GM21576 (cell line): ENCODE measurements around the gene LTC4S.
"Not testable (repeated sequence)": the region's sequence is repeated elsewhere in the genome, so short reads cannot be mapped to it uniquely, and the experiment has no call there.

ENCODE experiments used
- ATAC-seq: cut with Tn5 transposase; IDR thresholded peaks from one replicate; pipeline ENCODE4 v1.9.1; 2021; ENCODE audit warnings: mild to moderate bottlenecking, moderate library complexity; ENCODE audit not compliant: unreplicated experiment

Gene LTC4S

GRCh38 chr5:179769271-179769670, 24.5 kb upstream of the LTC4S start:
- ATAC-seq, result no peak

DNA sequence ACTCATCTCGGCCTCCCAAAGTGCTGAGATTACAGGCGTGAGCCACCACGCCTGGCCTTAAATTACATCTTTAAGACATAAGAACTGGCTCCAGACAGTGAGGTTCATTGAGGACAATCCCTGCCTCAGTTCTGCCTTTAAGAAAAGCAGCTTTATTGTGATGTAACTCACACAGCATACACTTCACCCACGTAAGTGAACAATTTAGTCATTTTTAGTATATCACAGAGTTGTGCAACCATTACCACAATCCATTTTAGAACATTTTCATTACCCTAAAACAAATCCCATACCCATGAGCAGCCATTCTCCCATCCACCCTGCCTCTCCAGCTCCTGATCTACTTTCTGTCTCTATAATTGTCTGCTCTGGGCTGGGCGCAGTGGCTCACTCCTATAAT, 24.0 kb upstream of the LTC4S start:
- ATAC-seq, result no peak

DNA sequence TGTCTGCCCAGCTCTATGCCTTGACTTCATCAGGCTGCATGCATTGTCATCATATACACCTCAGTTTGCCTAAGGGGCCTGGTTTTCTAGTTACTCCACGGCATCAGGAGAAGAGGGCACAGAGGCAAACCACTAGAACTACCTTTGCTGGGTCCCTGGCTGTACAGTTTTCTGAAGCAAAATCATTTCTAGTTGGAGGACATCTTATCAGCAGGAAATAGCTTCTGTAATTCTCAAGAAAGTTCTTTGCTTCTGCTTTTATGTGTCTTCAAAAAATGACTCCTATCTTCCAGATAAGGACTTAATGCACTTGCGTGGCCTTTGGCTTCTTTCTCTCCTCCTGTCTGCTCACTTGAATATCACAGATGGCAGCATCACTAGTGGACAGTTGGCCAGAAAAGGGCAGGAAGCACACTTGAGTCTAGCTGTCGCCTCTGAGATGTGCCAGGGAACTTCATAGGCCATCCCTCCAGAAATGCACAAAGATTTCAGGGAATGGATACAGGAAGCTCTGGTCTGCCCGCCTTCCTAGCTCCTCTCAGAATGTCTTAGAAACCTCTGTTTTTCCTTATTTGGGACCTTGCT, 22.4 kb upstream of the LTC4S start:
- ATAC-seq, result no peak

DNA sequence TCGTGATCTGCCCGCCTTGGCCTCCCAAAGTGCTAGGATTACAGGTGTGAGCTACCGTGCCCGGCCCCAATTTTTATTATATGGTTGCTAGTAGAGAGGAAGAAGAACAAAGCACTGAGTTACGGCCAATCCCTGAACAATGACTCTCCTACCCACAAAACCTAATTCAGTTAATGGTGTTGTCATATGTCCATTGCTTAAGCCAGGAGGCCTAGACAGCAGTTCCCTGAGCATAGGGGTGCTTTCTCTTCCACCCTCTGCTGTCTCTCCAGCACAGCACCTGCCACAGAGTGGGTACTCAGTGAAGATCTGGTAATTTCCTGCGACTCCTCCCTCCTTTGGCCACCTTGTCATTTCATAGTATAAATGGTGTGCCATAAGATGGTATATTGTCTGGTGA, 21.4 kb upstream of the LTC4S start:
- ATAC-seq, result no peak

DNA sequence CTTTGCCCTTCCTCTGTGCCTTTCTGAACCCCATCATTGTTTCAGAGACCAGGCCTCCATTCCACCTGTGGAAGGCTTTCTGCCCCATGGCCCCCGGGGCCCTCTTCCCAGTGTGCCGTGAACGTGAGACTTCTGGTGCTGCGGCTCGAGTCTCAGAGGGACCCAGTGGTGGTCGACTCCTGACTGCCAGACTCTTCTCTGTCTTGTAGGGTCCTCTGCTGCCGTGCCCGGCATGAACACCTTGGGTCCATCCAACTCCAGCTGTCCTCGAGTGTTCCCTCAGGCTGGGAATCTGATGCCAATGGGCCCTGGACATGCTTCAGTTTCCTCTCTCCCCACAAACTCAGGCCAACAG, 20.1 kb upstream of the LTC4S start:
- ATAC-seq, result no peak

GRCh38 chr5:179774442-179774841, 19.3 kb upstream of the LTC4S start:
- ATAC-seq, result no peak

- ATAC-seq, result no peak
Observed at GRCh38 chr5:179776411-179776938, 17.3 kb upstream of the LTC4S start.

- ATAC-seq, result no peak
Observed at GRCh38 chr5:179777456-179777855, 16.3 kb upstream of the LTC4S start.

DNA sequence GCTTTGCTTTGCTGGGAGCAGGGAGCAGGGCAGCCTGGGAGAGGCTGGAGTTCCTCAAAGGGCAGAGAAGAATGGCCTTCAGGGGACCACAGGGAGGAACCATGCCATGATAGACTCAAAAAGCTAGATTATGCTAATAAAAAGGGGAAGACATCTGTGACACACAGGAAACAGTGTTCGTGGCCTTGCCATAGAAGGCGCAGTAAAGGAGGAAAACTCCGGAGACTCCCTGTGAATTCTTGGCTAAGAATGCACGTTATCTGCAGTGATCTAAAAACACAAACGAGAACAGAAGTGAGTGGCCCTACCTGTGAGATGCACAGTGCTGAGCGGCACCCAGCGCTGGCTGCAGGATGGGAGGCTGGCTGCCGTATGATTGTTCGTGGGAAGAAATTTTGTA, 15.9 kb upstream of the LTC4S start:
- no peak for ATAC-seq

DNA sequence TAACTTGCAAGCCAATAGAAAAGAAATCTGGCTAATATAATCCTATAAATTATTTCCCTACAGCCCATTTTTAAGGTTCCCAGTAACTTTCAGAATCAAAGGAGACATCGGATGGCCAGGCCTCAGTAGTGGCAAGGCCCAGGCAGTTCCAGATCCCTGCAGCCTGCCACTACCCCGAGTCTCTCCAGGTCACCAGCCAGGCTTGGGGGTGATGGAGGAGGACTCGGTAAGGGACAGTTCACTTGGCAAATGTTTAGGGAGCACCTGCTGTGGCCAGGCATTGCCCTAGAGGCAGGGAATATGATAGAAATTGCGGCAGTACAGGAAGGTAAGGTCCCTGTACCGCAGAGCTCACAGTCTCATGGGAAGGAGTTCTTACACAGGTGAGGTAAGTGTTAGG, 15.2 kb upstream of the LTC4S start:
- ATAC-seq, result no peak

GRCh38 chr5:179779826-179780225, 14.0 kb upstream of the LTC4S start:
- ATAC-seq, result no peak

GRCh38 chr5:179780362-179780761, 13.4 kb upstream of the LTC4S start:
- no peak for ATAC-seq

DNA sequence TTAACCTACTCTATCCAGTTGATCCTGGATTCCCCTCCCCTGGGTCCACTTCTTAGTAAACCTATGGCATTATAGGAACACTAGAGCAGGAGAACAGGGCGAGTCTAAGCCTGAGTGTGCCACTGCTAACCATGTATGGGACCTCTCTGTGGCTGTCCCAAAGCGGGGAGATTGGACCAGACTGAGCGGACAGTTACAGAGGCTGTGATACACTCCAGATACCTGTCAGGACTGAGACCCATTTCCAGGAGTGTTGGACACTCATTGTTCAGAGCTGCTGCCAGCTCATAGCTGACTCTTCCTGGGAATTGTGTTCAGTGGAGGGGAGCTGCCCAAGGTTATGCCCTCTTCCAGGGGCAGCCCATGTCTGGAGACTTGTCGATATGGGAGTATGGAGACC, 11.9 kb upstream of the LTC4S start:
- ATAC-seq, result no peak

- no peak for ATAC-seq
Observed at GRCh38 chr5:179783128-179783527, 10.7 kb upstream of the LTC4S start.

DNA sequence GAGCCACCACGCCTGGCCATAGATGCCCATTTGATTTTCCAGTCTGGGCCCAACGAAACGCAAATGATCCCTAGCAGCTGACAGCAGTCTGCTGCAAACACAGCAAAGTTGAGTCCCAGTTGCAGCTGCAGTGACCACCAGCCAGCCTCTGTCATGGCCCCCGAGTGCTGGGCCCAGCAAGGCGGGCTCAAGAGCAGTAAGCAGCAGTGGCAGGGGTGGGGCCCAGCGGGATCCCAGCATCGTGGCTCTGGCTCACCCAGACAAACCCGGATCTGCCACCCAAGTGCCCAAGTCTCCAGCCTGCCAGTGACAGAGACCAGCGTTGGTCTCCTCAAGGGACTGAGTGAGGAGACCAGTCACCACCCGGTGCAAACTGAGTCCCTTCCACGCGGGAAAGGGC, 6.9 kb upstream of the LTC4S start:
- ATAC-seq, result no peak

GRCh38 chr5:179788193-179788854, 5.5 kb upstream of the LTC4S start:
- ATAC-seq, result no peak

DNA sequence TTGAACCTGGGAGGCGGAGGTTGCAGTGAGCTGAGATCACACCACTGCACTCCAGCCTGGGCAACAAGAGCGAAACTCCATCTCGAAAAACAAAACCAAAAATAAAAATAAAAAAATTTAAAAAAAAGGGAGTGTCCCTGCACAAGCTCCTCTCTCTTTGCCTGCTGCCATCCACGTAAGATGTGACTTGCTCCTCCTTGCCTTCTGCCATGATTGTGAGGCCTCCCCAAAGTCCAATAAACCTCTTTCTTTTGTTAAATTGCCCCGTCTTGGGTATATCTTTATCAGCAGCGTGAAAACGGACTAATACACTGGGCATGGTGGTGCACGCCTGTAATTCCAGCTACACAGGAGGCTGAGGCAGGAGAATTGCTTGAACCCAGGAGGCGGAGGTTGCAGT, 4.5 kb upstream of the LTC4S start:
- ATAC-seq, result not testable (repeated sequence)

DNA sequence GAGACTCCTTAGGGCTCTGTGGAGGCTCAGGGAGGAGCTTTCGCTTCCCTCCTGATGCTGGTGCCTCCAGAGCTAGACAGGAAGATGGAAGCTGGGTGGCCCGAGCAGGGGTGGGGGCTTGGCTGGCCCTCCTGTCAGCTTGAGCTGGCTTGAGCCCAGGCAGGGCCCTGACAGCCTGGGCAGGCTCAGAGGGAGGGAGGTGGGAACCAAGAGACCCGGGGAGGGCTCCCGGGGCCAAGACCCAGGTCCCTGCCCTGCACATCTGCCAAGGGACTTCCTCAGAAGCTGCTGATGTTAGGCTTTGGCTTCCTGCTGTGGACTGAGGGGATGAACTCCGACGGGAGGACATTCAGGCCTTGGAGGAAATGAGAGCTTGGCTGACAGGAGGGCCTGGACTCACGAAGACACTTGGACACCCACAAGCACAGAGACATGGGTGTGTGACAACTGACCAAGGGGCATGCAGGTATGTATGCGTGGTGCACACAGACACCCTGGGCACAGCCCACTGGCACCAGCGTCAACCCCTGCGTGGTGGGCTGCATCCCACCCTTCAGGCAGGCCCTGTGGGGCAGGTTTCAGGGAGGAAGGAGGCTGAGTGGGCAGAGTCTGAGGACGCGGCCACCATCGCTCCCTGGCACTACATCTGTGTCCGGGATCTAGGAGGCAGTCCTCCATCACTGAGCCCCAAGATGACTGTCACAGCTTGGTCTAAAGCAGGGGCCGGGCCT, 1.7 kb upstream of the LTC4S start:
- ATAC-seq, result no peak

DNA sequence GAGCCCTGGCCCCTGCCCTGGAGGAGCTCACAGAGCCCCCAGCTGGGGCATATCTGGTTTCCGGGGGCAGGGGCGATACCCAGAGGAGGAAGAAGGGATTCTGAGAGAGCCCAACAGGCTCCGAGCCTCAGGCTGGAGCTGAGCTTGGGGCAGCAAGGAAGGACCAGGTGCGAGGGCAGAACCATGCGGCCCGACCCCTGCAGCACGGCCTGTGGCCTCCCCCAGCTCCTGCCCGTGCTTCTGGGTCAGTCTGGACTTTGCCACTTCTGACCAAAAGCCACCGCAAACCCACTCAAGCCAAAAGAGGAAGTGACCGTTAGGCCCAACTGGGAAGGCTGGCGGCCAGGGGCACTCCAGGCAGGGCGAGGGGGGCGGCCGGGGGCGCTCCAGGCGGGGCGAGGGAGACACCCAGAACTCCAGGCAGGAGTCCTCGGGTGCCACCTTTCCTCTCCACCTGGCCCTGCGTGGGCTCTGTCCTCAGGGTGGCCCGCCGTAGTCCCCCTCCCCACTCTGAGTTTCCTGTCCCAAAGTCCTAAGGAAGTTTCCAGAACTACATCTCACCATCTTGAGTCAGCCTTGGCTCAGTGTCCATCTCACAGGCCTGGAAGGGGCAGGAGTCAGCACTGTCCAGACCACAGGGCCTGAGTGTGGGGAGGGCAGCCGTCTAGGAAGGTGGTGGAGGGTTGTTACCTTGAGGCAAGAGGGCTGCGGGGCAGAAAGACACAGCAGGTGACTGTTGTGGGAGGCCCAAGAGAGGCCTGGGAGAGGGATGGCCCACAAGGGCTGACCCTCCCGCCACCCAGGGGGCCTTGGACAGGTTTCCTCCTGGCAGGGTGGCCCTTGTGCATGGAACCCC, 946 bp upstream of the LTC4S start:
- no peak for ATAC-seq

GRCh38 chr5:179794171-179794570, 385 bp downstream of the LTC4S start:
- no peak for ATAC-seq

GRCh38 chr5:179794575-179794974, 789 bp downstream of the LTC4S start:
- ATAC-seq, result no peak
